OCI-LY1 (cell line): Measurements from ENCODE around the gene TECR.
A peak's percentile ranks its signal among the peaks of the same experiment; 100 is the strongest.

Source experiments
- H2AFZ ChIP-seq: fragments of 200-600 bp; sonication (generic), shearing (Covaris generic); 2 replicates; pipeline ENCODE4 v1.6.0; 2014; ENCODE audit warnings: antibody characterized with exemption, mild to moderate bottlenecking, low read length
- H3F3A ChIP-seq: fragments of 200-600 bp; sonication (generic), shearing (Covaris generic); 2 replicates; pipeline ENCODE4 v1.6.0; 2014; ENCODE audit warnings: mild to moderate bottlenecking, antibody characterized with exemption, low read length, moderate library complexity; ENCODE audit not compliant: insufficient read depth
- H3K27ac ChIP-seq: fragments of 200-600 bp; sonication (generic); 2 replicates; pipeline ENCODE4 v1.5.1; 2014; ENCODE audit warnings: low read length, mixed run types, mild to moderate bottlenecking, low read depth; ENCODE audit not compliant: poor library complexity, severe bottlenecking
- H3K27me3 ChIP-seq: fragments of 200-600 bp; sonication (generic); 2 replicates; pipeline ENCODE4 v1.6.0; 2014; ENCODE audit warnings: antibody characterized with exemption, mild to moderate bottlenecking, low read length, moderate library complexity; ENCODE audit not compliant: insufficient read depth
- H3K36me3 ChIP-seq: fragments of 200-600 bp; sonication (generic); 2 replicates; pipeline ENCODE4 v1.6.1; 2014; ENCODE audit warnings: mild to moderate bottlenecking, antibody characterized with exemption, low read length, moderate library complexity, mixed read lengths; ENCODE audit not compliant: insufficient read depth
- H3K4me1 ChIP-seq: fragments of 200-600 bp; sonication (generic); 2 replicates; pipeline ENCODE4 v1.5.1; 2014; ENCODE audit warnings: mild to moderate bottlenecking, low read length, moderate library complexity; ENCODE audit not compliant: insufficient read depth, severe bottlenecking
- H3K4me2 ChIP-seq: fragments of 200-600 bp; sonication (generic), shearing (Covaris generic); 2 replicates; pipeline ENCODE4 v1.6.1; 2014; ENCODE audit warnings: low read length
- H3K4me3 ChIP-seq: fragments of 200-600 bp; sonication (generic); 2 replicates; pipeline ENCODE4 v1.5.1; 2014; ENCODE audit warnings: low read length, low read depth, mild to moderate bottlenecking, mixed read lengths; ENCODE audit not compliant: poor library complexity, severe bottlenecking
- H3K79me2 ChIP-seq: fragments of 200-600 bp; shearing (Covaris generic); 2 replicates; pipeline ENCODE4 v1.6.1; 2016; ENCODE audit warnings: mixed run types, low read length, mixed read lengths; ENCODE audit not compliant: insufficient read depth
- H3K9ac ChIP-seq: fragments of 200-600 bp; sonication (generic), shearing (Covaris generic); 2 replicates; pipeline ENCODE4 v1.6.1; 2014; ENCODE audit warnings: mild to moderate bottlenecking, low read length, mixed read lengths
- H3K9me2 ChIP-seq: fragments of 200-600 bp; sonication (generic), shearing (Covaris generic); 2 replicates; pipeline ENCODE4 v1.6.1; 2014; ENCODE audit warnings: low read depth, mild to moderate bottlenecking, low read length, mixed read lengths
- H3K9me3 ChIP-seq: fragments of 200-600 bp; shearing (Covaris generic); 2 replicates; pipeline ENCODE4 v1.6.1; 2014; ENCODE audit warnings: low read length, mixed read lengths
- H4K20me1 ChIP-seq: fragments of 200-600 bp; sonication (generic), shearing (Covaris generic); 2 replicates; pipeline ENCODE4 v1.6.0; 2016; ENCODE audit warnings: mild to moderate bottlenecking, low read length; ENCODE audit not compliant: insufficient read depth
- CTCF ChIP-seq: fragments of 200-600 bp; sonication (generic), shearing (Covaris generic); IDR thresholded peaks from 2 replicates; pipeline ENCODE4 v1.5.1; 2017; ENCODE audit warnings: mild to moderate bottlenecking, antibody characterized with exemption, low read length, moderate library complexity, mixed read lengths
- EZH2 ChIP-seq: fragments of 200-600 bp; sonication (generic), shearing (Covaris generic); IDR thresholded peaks from 2 replicates; pipeline ENCODE4 v1.8.0; 2017; ENCODE audit warnings: borderline replicate concordance, mixed run types, mild to moderate bottlenecking, antibody characterized with exemption, low read length, moderate library complexity, mixed read lengths

Gene TECR

DNA sequence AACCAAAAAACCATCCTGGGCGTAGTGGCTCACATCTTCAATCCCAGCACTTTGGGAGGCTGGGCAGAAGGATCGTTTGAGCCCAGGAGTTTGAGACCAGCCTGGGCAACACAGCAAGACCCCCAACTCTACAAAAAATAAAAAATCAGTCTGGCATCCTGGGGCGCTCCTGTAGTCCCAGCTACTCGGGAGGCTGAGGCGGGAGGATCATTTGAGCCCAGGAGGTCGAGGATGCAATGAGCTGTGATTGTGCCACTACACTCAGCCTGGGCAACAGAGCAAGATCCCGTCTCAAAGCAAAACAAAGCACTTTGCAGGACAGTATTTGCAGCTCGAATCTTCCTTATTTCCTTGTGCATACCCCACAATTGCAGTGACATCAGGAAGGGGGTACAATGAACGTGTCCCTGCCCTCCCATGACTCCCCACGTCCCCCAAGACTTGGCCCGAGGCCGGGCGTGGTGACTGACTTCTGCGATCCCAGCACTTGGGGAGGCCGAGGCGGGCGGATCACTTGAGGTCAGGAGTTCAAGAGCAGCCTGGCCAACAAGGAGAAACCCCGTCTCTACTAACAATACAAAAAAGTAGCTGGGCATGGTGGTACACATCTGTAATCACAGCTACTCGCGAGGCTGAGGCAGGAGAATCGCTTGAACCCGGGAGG lies 41.6 kb downstream of the TECR start:
- H3K9ac ChIP-seq = peak overlapping the region; percentile 79
- H3K9me3 ChIP-seq = no peaks in the 10 kb centered on the region
- no peak overlapping the region for H3K27ac ChIP-seq
- H3K36me3 ChIP-seq = peaks cover 14% of the 10 kb centered on the region; the same call in 1 of the 2 replicates
- TF ChIP-seq CTCF = no peak
- no peak for TF ChIP-seq EZH2
- H3F3A ChIP-seq = no peaks in the 10 kb centered on the region
- H3K9me2 ChIP-seq = no peaks in the 10 kb centered on the region
- peaks cover 9% of the 10 kb centered on the region for H3K79me2 ChIP-seq
- H4K20me1 ChIP-seq = no peaks in the 10 kb centered on the region
- no peaks in the 10 kb centered on the region for H3K27me3 ChIP-seq
- peaks cover 27% of the 10 kb centered on the region for H3K4me1 ChIP-seq
- peak overlapping the region; percentile 88 for H3K4me2 ChIP-seq
- H2AFZ ChIP-seq = no peak overlapping the region
- peak overlapping the region; percentile 78 for H3K4me3 ChIP-seq

- no peak within 1 kb of the TSS for H2AFZ ChIP-seq
These were observed 42.5 kb downstream of the TECR start, which contains the start of gene NDUFB7 for GRCh38 chr19:14571695-14572490. Gene NDUFB7, minus strand, starts transcription at chr19:14572066. Its CDS starts 66 bp downstream, at chr19:14572000.

GRCh38 chr19:14575428-14575980 lies 46.1 kb downstream of the TECR start:
- TF ChIP-seq CTCF (no peak), EZH2 (no peak)
- Histone ChIP-seq H2AFZ (no peak overlapping the region), H3K9me3 (no peaks in the 10 kb centered on the region), H3K27me3 (no peaks in the 10 kb centered on the region), H3K79me2 (peaks cover 9% of the 10 kb centered on the region), H3K27ac (peak overlapping the region; percentile 72), H3F3A (no peaks in the 10 kb centered on the region), H4K20me1 (no peaks in the 10 kb centered on the region), H3K4me3 (no peak overlapping the region), H3K9me2 (no peaks in the 10 kb centered on the region), H3K4me1 (peaks cover 42% of the 10 kb centered on the region), H3K9ac (no peak overlapping the region), H3K36me3 (no peaks in the 10 kb centered on the region), H3K4me2 (no peak overlapping the region)

More at GRCh38 chr19:14571695-14572490, 42.5 kb downstream of the TECR start, which contains the start of gene NDUFB7:
- TF ChIP-seq CTCF (peak; percentile 91), EZH2 (no peak)
- H4K20me1 ChIP-seq = no peaks in the 10 kb centered on the region
- H3K4me3 ChIP-seq = peak within 1 kb of the TSS; percentile 78
- peaks cover 8% of the 10 kb centered on the region; the same call in 1 of the 2 replicates for H3K36me3 ChIP-seq
- peaks cover 9% of the 10 kb centered on the region for H3K79me2 ChIP-seq
- H3K9me2 ChIP-seq = no peaks in the 10 kb centered on the region
- no peaks in the 10 kb centered on the region for H3K27me3 ChIP-seq
- peaks cover 27% of the 10 kb centered on the region for H3K4me1 ChIP-seq
- peak within 1 kb of the TSS; percentile 55 for H3K27ac ChIP-seq
- H3K9ac ChIP-seq = peak within 1 kb of the TSS; percentile 79
- peak within 1 kb of the TSS; percentile 88 for H3K4me2 ChIP-seq
- H3F3A ChIP-seq = no peaks in the 10 kb centered on the region
- H3K9me3 ChIP-seq = no peaks in the 10 kb centered on the region
